H9 (cell line): ENCODE measurements around the gene NKX2-2. TPM values are rescaled to one million over a fixed set of nuclear protein-coding genes. Genes with fewer than 3 reads are reported as not detected.

Source experiments
- DNase-seq: peaks from one replicate; pipeline ENCODE4 v3.0.0-alpha.2; 2017
- H2AFZ ChIP-seq: one replicate; pipeline ENCODE4 v1.6.1; 2013; ENCODE audit warnings: mild to moderate bottlenecking, low read length, control low read depth, moderate library complexity
- H2AK5ac ChIP-seq: 2 replicates; pipeline ENCODE4 v1.6.1; 2013; ENCODE audit warnings: low read length, control low read depth, mixed read lengths; ENCODE audit not compliant: insufficient read length
- H2BK120ac ChIP-seq: one replicate; pipeline ENCODE4 v1.6.1; 2013; ENCODE audit warnings: low read depth, mild to moderate bottlenecking, low read length, control low read depth, inconsistent platforms; ENCODE audit not compliant: poor library complexity, severe bottlenecking
- H2BK12ac ChIP-seq: 2 replicates; pipeline ENCODE4 v1.6.1; 2013; ENCODE audit warnings: low read length, control low read depth, mixed read lengths, low read depth; ENCODE audit not compliant: insufficient read length
- H2BK15ac ChIP-seq: 2 replicates; pipeline ENCODE4 v1.6.1; 2013; ENCODE audit warnings: low read depth, low read length, control low read depth
- H2BK20ac ChIP-seq: one replicate; pipeline ENCODE4 v1.6.1; 2013; ENCODE audit warnings: low read depth, mild to moderate bottlenecking, low read length, control low read depth, inconsistent platforms; ENCODE audit not compliant: poor library complexity, severe bottlenecking
- H2BK5ac ChIP-seq: 2 replicates; pipeline ENCODE4 v1.6.1; 2013; ENCODE audit warnings: low read length, control low read depth, mixed read lengths; ENCODE audit not compliant: insufficient read length
- H3K14ac ChIP-seq: 2 replicates; pipeline ENCODE4 v1.6.1; 2013; ENCODE audit warnings: low read length, control low read depth; ENCODE audit not compliant: insufficient read depth
- H3K18ac ChIP-seq: 2 replicates; pipeline ENCODE4 v1.6.1; 2013; ENCODE audit warnings: low read depth, mild to moderate bottlenecking, mixed read lengths, low read length, control low read depth; ENCODE audit not compliant: insufficient read length
- H3K23ac ChIP-seq: 2 replicates; pipeline ENCODE4 v1.6.1; 2013; ENCODE audit warnings: low read length, control low read depth, mixed read lengths, low read depth; ENCODE audit not compliant: insufficient read length
- H3K23me2 ChIP-seq: 2 replicates; pipeline ENCODE4 v1.6.1; 2013; ENCODE audit warnings: low read depth, mild to moderate bottlenecking, mixed read lengths, low read length, control low read depth; ENCODE audit not compliant: insufficient read length, poor library complexity, severe bottlenecking
- H3K27ac ChIP-seq: 2 replicates; pipeline ENCODE4 v1.5.1; 2013; ENCODE audit warnings: low read length, control low read depth, mixed read lengths, low read depth; ENCODE audit not compliant: insufficient read length
- H3K27me3 ChIP-seq: 2 replicates; pipeline ENCODE4 v1.6.1; 2013; ENCODE audit warnings: low read length, control low read depth, inconsistent platforms; ENCODE audit not compliant: insufficient read depth
- H3K4ac ChIP-seq: 2 replicates; pipeline ENCODE4 v1.6.1; 2013; ENCODE audit warnings: low read depth, mild to moderate bottlenecking, control low read depth, inconsistent platforms, low read length, moderate library complexity
- H3K4me1 ChIP-seq: 2 replicates; pipeline ENCODE4 v1.6.1; 2013; ENCODE audit warnings: low read length, control low read depth, inconsistent platforms; ENCODE audit not compliant: insufficient read depth
- H3K4me2 ChIP-seq: 2 replicates; pipeline ENCODE4 v1.6.1; 2013; ENCODE audit warnings: low read length, control low read depth, mixed read lengths; ENCODE audit not compliant: insufficient read length, insufficient read depth
- H3K56ac ChIP-seq: 2 replicates; pipeline ENCODE4 v1.6.1; 2013; ENCODE audit warnings: low read depth, mild to moderate bottlenecking, mixed read lengths, low read length, control low read depth; ENCODE audit not compliant: insufficient read length
- H3K79me1 ChIP-seq: 2 replicates; pipeline ENCODE4 v1.6.1; 2013; ENCODE audit warnings: low read depth, mild to moderate bottlenecking, moderate library complexity, low read length, control low read depth, inconsistent platforms; ENCODE audit not compliant: insufficient read depth, poor library complexity, severe bottlenecking
- H3K79me2 ChIP-seq: 2 replicates; pipeline ENCODE4 v1.6.1; 2013; ENCODE audit warnings: low read length, control low read depth, inconsistent platforms; ENCODE audit not compliant: insufficient read depth
- H3K9ac ChIP-seq: 2 replicates; pipeline ENCODE4 v1.6.1; 2013; ENCODE audit warnings: low read length, control low read depth, mixed read lengths; ENCODE audit not compliant: insufficient read length; ENCODE audit errors: extremely low read depth
- H3K9me3 ChIP-seq: one replicate; pipeline ENCODE4 v1.6.1; 2013; ENCODE audit warnings: low read depth, low read length, inconsistent platforms; ENCODE audit not compliant: control insufficient read depth
- H3T11ph ChIP-seq: one replicate; pipeline ENCODE4 v1.6.1; 2013; ENCODE audit warnings: mild to moderate bottlenecking, low read length, control low read depth, inconsistent platforms
- H4K20me1 ChIP-seq: one replicate; pipeline ENCODE4 v1.6.1; 2013; ENCODE audit not compliant: control insufficient read depth, insufficient read length, insufficient read depth
- H4K5ac ChIP-seq: 2 replicates; pipeline ENCODE4 v1.6.1; 2013; ENCODE audit warnings: low read depth, mild to moderate bottlenecking, mixed read lengths, low read length, control low read depth; ENCODE audit not compliant: insufficient read length
- H4K8ac ChIP-seq: replicated peaks from 2 replicates; pipeline ENCODE4 v1.6.1; 2013; ENCODE audit warnings: low read length, control low read depth, mixed read lengths, low read depth; ENCODE audit not compliant: insufficient read length
- H4K91ac ChIP-seq: 2 replicates; pipeline ENCODE4 v1.6.1; 2013; ENCODE audit warnings: low read depth, mild to moderate bottlenecking, moderate library complexity, mixed read lengths, low read length, control low read depth; ENCODE audit not compliant: insufficient read length
- H3K27ac Mint-ChIP-seq, 3 experiments: 2 replicates in 2 of 3; 3 replicates in 1 of 3; pipeline ENCODE4 v1.8.0; 2020 to 2021; ENCODE audit warnings: mixed read lengths in 3 of 3, mild to moderate bottlenecking in 1 of 3, moderate library complexity in 1 of 3
- H3K27me3 Mint-ChIP-seq: 2 replicates; pipeline ENCODE4 v1.8.0; 2021; ENCODE audit warnings: low read depth, mild to moderate bottlenecking, moderate library complexity, mixed read lengths
- H3K36me3 Mint-ChIP-seq, 3 experiments: 2 replicates in 2 of 3; 3 replicates in 1 of 3; pipeline ENCODE4 v1.8.0; 2020 to 2021; ENCODE audit warnings: low read depth in 3 of 3, mixed read lengths in 3 of 3; ENCODE audit not compliant: insufficient read depth in 1 of 3
- H3K4me1 Mint-ChIP-seq, 2 experiments: 2 replicates each; pipeline ENCODE4 v1.8.0; 2020; ENCODE audit warnings: mixed read lengths in 2 of 2
- H3K4me3 Mint-ChIP-seq, 2 experiments: 2 replicates in 1 of 2; 3 replicates in 1 of 2; pipeline ENCODE4 v1.8.0; 2020 to 2021; ENCODE audit warnings: mild to moderate bottlenecking in 2 of 2, mixed read lengths in 2 of 2, moderate library complexity in 1 of 2
- H3K9me3 Mint-ChIP-seq, 2 experiments: 2 replicates in 1 of 2; 3 replicates in 1 of 2; pipeline ENCODE4 v1.8.0; 2020; ENCODE audit warnings: mild to moderate bottlenecking in 2 of 2, mixed read lengths in 2 of 2, moderate library complexity in 1 of 2
- WGBS: extraction: QIAGEN DNeasy Blood & Tissue Kit; methylation state at CpG from one replicate; pipeline ENCODE4 v1.1.7; 2013; ENCODE audit warnings: missing lambda C conversion rate, low lambda C conversion rate, mixed read lengths; ENCODE audit not compliant: insufficient read length; ENCODE audit errors: extremely low coverage; 5-methylcytosine and 5-hydroxymethylcytosine counted together
- total RNA-seq: library from RNA; stranded (reverse); gene quantifications from 2 replicates; pipeline ENCODE4 v1.2.1, GENCODE V29; 2021
- TF ChIP-seq, protein P1 (sequence below): fragments of 200-600 bp; sonication (generic); conservative IDR thresholded peaks from 3 replicates; pipeline ENCODE4 v1.8.0; 2021; ENCODE audit warnings: antibody characterized with exemption, mild to moderate bottlenecking

The NKX2-2 gene
- total RNA-seq, 1 experiment from 2014 or later, result not detected

DNA sequence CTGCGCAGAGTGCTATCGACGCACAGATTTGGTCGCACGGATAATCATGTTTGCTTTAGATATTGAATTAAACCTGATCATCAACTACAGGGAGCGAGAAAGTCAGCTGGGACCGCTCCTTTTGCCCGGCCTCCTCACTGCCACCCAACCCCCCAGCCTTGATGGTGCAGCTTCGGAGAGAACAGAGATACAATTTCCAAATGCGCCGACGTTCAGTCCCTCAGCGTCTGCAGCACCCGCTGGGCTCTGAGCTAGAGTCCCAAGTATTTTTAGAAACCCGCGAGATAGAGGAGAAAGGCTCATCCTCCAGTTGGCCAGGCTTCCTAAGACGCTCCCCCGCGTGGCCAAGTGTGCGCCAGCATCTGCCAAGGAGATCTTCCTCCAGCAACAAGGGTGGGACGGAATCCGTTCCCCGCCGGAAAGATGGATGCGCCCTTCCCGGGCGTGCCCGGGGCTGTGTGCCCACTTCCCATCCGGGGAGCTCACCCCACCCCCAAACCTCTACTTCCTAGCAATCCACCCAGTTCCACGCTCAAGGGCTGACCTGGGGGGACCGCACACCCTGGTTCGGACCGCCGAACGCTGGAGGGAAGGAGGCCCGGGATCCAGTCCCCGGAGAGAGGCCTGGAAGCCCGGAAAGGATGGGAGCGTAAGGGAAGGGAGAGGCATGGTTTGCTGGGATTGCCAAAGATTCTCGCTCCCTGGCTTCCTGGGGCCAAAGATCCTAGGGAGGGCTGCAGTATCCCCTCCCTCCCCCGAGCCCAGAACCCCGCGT, 4.1 kb downstream of the NKX2-2 start:
- Histone ChIP-seq H2BK15ac (no peak overlapping the region), H3K79me2 (no peaks in the 10 kb centered on the region), H4K91ac (no peak overlapping the region), H2BK5ac (no peak overlapping the region), H3K9me3 (no peaks in the 10 kb centered on the region), H4K5ac (no peak overlapping the region), H3K14ac (no peak overlapping the region; the same call in 1 of the 2 replicates), H3K23me2 (peaks cover 26% of the 10 kb centered on the region), H3K56ac (no peak overlapping the region), H2AK5ac (no peak overlapping the region), H3K4ac (no peak overlapping the region), H3K27ac (no peak overlapping the region), H3K18ac (no peak overlapping the region), H3K79me1 (no peaks in the 10 kb centered on the region), H3K23ac (no peak overlapping the region), H3K4me1 (peaks cover 3% of the 10 kb centered on the region; the same call in 1 of the 2 replicates), H4K8ac (no peak overlapping the region), H2BK120ac (no peak overlapping the region), H2AFZ (no peak overlapping the region), H3T11ph (no peak overlapping the region), H3K9ac (no peak overlapping the region), H3K27me3 (peaks cover 69% of the 10 kb centered on the region), H2BK20ac (no peak overlapping the region), H2BK12ac (no peak overlapping the region), H3K4me2 (peak overlapping the region; percentile 53), H4K20me1 (no peaks in the 10 kb centered on the region)
- WGBS, result no CpG with 5 or more reads among the region's 43 CpGs
- Mint-ChIP-seq H3K4me1 (peaks cover 19 to 52% of the 10 kb centered on the region in 2 experiments), H3K27ac (no peak overlapping the region), H3K9me3 (peaks cover 0 to 5% of the 10 kb centered on the region in 2 experiments; a peak in 3 of 5 replicates), H3K4me3 (peak overlapping the region in 1 of 2 experiments; percentile 67; a peak in 3 of 5 replicates), H3K27me3 (peaks cover 96% of the 10 kb centered on the region), H3K36me3 (no peaks in the 10 kb centered on the region; a peak in 1 of 7 replicates)
- TF ChIP-seq, protein P1, sequence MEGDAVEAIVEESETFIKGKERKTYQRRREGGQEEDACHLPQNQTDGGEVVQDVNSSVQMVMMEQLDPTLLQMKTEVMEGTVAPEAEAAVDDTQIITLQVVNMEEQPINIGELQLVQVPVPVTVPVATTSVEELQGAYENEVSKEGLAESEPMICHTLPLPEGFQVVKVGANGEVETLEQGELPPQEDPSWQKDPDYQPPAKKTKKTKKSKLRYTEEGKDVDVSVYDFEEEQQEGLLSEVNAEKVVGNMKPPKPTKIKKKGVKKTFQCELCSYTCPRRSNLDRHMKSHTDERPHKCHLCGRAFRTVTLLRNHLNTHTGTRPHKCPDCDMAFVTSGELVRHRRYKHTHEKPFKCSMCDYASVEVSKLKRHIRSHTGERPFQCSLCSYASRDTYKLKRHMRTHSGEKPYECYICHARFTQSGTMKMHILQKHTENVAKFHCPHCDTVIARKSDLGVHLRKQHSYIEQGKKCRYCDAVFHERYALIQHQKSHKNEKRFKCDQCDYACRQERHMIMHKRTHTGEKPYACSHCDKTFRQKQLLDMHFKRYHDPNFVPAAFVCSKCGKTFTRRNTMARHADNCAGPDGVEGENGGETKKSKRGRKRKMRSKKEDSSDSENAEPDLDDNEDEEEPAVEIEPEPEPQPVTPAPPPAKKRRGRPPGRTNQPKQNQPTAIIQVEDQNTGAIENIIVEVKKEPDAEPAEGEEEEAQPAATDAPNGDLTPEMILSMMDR, result no peak; the same call in 2 of the 3 replicates
- DNase-seq, result peak; percentile 41
